CD8-positive, alpha-beta memory T cell (primary cell): ENCODE measurements around the gene GOLGA3. TPM values are rescaled to one million over a fixed set of nuclear protein-coding genes. Genes with fewer than 3 reads are reported as not detected.

ENCODE experiments used
- CTCF ChIA-PET: fragments of 350-600 bp; sonication (Branson Sonifier 250); formaldehyde crosslinking; loops from one replicate; lab custom pipeline; 2021; ENCODE audit warnings: antibody characterized with exemption; lab: Charles Lee
- POLR2A ChIA-PET: fragments of 350-600 bp; sonication (Branson Sonifier 250); formaldehyde crosslinking; loops from one replicate; lab custom pipeline; 2021; ENCODE audit warnings: antibody characterized with exemption; lab: Charles Lee
- DNase-seq, 5 donors: peaks; one replicate each; pipeline versions ENCODE4 v3.0.0 to v3.0.0-alpha.2; 2020 to 2022; ENCODE audit warnings: mixed read lengths in 1 of 5
- H3K27ac ChIP-seq: one replicate; pipeline ENCODE4 v1.7.0; 2013; ENCODE audit warnings: low read depth, mild to moderate bottlenecking, low read length, moderate library complexity
- H3K27me3 ChIP-seq: 2 replicates; pipeline ENCODE4 v1.7.0; 2013; ENCODE audit warnings: low read length, mild to moderate bottlenecking; ENCODE audit not compliant: insufficient read depth, poor library complexity, severe bottlenecking
- H3K36me3 ChIP-seq: 2 replicates; pipeline ENCODE4 v1.7.0; 2013; ENCODE audit warnings: mild to moderate bottlenecking, low read length, moderate library complexity; ENCODE audit not compliant: insufficient read depth
- H3K4me1 ChIP-seq: 2 replicates; pipeline ENCODE4 v1.7.0; 2013; ENCODE audit warnings: mild to moderate bottlenecking, low read length, moderate library complexity; ENCODE audit not compliant: insufficient read depth
- H3K4me3 ChIP-seq: 2 replicates; pipeline ENCODE4 v1.7.0; 2013; ENCODE audit warnings: mild to moderate bottlenecking, low read length
- H3K9me3 ChIP-seq: 2 replicates; pipeline ENCODE4 v1.7.0; 2013; ENCODE audit warnings: mild to moderate bottlenecking, low read length
- H3K27ac Mint-ChIP-seq, 8 donors: one replicate each; pipeline ENCODE4 v1.8.0; 2020 to 2021; ENCODE audit warnings: mixed read lengths in 8 of 8, mild to moderate bottlenecking in 6 of 8, inconsistent platforms in 3 of 8, moderate library complexity in 3 of 8
- H3K27me3 Mint-ChIP-seq, 2 donors: one replicate each; pipeline ENCODE4 v1.8.0; 2020 to 2021; ENCODE audit warnings: mixed read lengths in 2 of 2, mild to moderate bottlenecking in 1 of 2, moderate library complexity in 1 of 2
- H3K36me3 Mint-ChIP-seq, 3 donors: one replicate each; pipeline ENCODE4 v1.8.0; 2020 to 2021; ENCODE audit warnings: mixed read lengths in 3 of 3, inconsistent platforms in 1 of 3, mild to moderate bottlenecking in 1 of 3
- H3K4me1 Mint-ChIP-seq, 3 donors: one replicate each; pipeline ENCODE4 v1.8.0; 2020 to 2021; ENCODE audit warnings: mixed read lengths in 3 of 3, inconsistent platforms in 1 of 3, mild to moderate bottlenecking in 1 of 3
- H3K4me3 Mint-ChIP-seq, 7 donors: one replicate each; pipeline ENCODE4 v1.8.0; 2020 to 2021; ENCODE audit warnings: mixed read lengths in 7 of 7, mild to moderate bottlenecking in 6 of 7, moderate library complexity in 4 of 7, inconsistent platforms in 2 of 7
- H3K9me3 Mint-ChIP-seq, 5 donors: one replicate each; pipeline ENCODE4 v1.8.0; 2020 to 2022; ENCODE audit warnings: mixed read lengths in 5 of 5, mild to moderate bottlenecking in 3 of 5, moderate library complexity in 2 of 5, inconsistent platforms in 1 of 5
- polyA plus RNA-seq: library from polyadenylated mRNA; unstranded; fragments of 300-500 nt; fragmentation: Illumina TruSeq; gene quantifications from one replicate; pipeline ENCODE4 v1.2.3, GENCODE V29; 2021
- total RNA-seq, 2 experiments: library from RNA; stranded (reverse); gene quantifications; one replicate each; pipeline ENCODE4 v1.2.3, GENCODE V29; 2021

Gene GOLGA3
- total and polyA plus RNA-seq, 3 experiments from 2014 or later, result 13.4 to 68.2 (median 63.7) TPM

GRCh38 chr12:132719954-132720324 is 108.7 kb downstream of the GOLGA3 start:
- Mint-ChIP-seq H3K4me1 (no peaks in the 10 kb centered on the region), H3K9me3 (no peaks in the 10 kb centered on the region), H3K27me3 (no peaks in the 10 kb centered on the region), H3K27ac (peak overlapping the region in 1 of 8 donors; percentile 36), H3K4me3 (no peak overlapping the region), H3K36me3 (peaks cover 0 to 74% (median 7%) of the 10 kb centered on the region in 3 donors)
- Histone ChIP-seq H3K9me3 (no peaks in the 10 kb centered on the region), H3K36me3 (peaks cover 25% of the 10 kb centered on the region), H3K4me3 (no peak overlapping the region), H3K4me1 (no peaks in the 10 kb centered on the region), H3K27me3 (no peaks in the 10 kb centered on the region), H3K27ac (no peak overlapping the region)
- POLR2A ChIA-PET, result no interaction called here
- CTCF ChIA-PET, result no interaction called here
- DNase-seq, result no peak

- H3K27ac Mint-ChIP-seq, result peak overlapping the region in 1 of 8 donors; percentile 81
- no peaks in the 10 kb centered on the region for H3K9me3 Mint-ChIP-seq
- ChIA-PET POLR2A (no interaction called here), CTCF (no interaction called here)
- Histone ChIP-seq H3K27me3 (no peaks in the 10 kb centered on the region), H3K9me3 (no peaks in the 10 kb centered on the region), H3K36me3 (peaks cover 30% of the 10 kb centered on the region), H3K4me3 (no peak overlapping the region), H3K4me1 (no peaks in the 10 kb centered on the region), H3K27ac (no peak overlapping the region)
- H3K36me3 Mint-ChIP-seq, result peaks cover 0 to 75% (median 10%) of the 10 kb centered on the region in 3 donors
- DNase-seq, result no peak
- no peaks in the 10 kb centered on the region for H3K27me3 Mint-ChIP-seq
- H3K4me3 Mint-ChIP-seq, result no peak overlapping the region
- peaks cover 3% of the 10 kb centered on the region in 3 donors for H3K4me1 Mint-ChIP-seq
These were observed 109.3 kb downstream of the GOLGA3 start for GRCh38 chr12:132719141-132719953.

Other genes starting within 250 kb of the GOLGA3 start
- not detected for gene LRCOL1, start 218.3 kb downstream of the GOLGA3 start, total RNA-seq
- not detected for gene LRCOL1, start 218.3 kb downstream of the GOLGA3 start, polyA plus RNA-seq
- gene P2RX2, start 210.1 kb downstream of the GOLGA3 start, total RNA-seq, result not detected
- gene P2RX2, start 210.1 kb downstream of the GOLGA3 start, polyA plus RNA-seq, result not detected
- 100 to 1,000 TPM; 109 to 117 TPM for gene POLE, start 141.5 kb downstream of the GOLGA3 start, total RNA-seq
- gene POLE, start 141.5 kb downstream of the GOLGA3 start, polyA plus RNA-seq, result 4.2 TPM
- gene PXMP2, start 141.3 kb downstream of the GOLGA3 start, total RNA-seq, result 10 to 100 TPM; 21.2 to 22.5 TPM
- 14.5 TPM for gene PXMP2, start 141.3 kb downstream of the GOLGA3 start, polyA plus RNA-seq
- gene PGAM5, start 118.0 kb downstream of the GOLGA3 start, total RNA-seq, result 100 to 1,000 TPM in 1 of 2 experiments, 10 to 100 TPM in 1; 99.7 to 102 TPM
- gene PGAM5, start 118.0 kb downstream of the GOLGA3 start, polyA plus RNA-seq, result 31.8 TPM
- 100 to 1,000 TPM; 114 to 119 TPM for gene ANKLE2, start 67.0 kb downstream of the GOLGA3 start, total RNA-seq
- gene ANKLE2, start 67.0 kb downstream of the GOLGA3 start, polyA plus RNA-seq, result 40.6 TPM
- gene CHFR, start 58.7 kb upstream of the GOLGA3 start, total RNA-seq, result 10 to 100 TPM; 55.9 to 57.7 TPM
- 35.0 TPM for gene CHFR, start 58.7 kb upstream of the GOLGA3 start, polyA plus RNA-seq
- gene ZNF605, start 127.4 kb upstream of the GOLGA3 start, total RNA-seq, result 1 to 10 TPM; 5.6 to 6.2 TPM
- gene ZNF605, start 127.4 kb upstream of the GOLGA3 start, polyA plus RNA-seq, result 1.5 TPM
- gene ZNF26, start 157.5 kb upstream of the GOLGA3 start, total RNA-seq, result 10 to 100 TPM; 15.5 to 16.5 TPM
- gene ZNF26, start 157.5 kb upstream of the GOLGA3 start, polyA plus RNA-seq, result 19.3 TPM
- gene ZNF84, start 208.6 kb upstream of the GOLGA3 start, total RNA-seq, result 10 to 100 TPM; 15.2 to 16.5 TPM
- gene ZNF84, start 208.6 kb upstream of the GOLGA3 start, polyA plus RNA-seq, result 18.8 TPM